WTC11 (cell line): ENCODE data around the gene PDSS2.

ENCODE experiments used
- ATF3 ChIP-seq: sonication (generic); formaldehyde crosslinking; conservative IDR thresholded peaks from 2 replicates; pipeline ENCODE4 v1.8.1; 2022; ENCODE audit warnings: mild to moderate bottlenecking, missing genetic modification reagents
- FOXP4 ChIP-seq: sonication (generic); formaldehyde crosslinking; IDR thresholded peaks from 2 replicates; pipeline ENCODE4 v1.8.0; 2022; ENCODE audit warnings: mild to moderate bottlenecking, missing genetic modification reagents
- KAT7 ChIP-seq: sonication (generic); formaldehyde crosslinking; IDR thresholded peaks from 2 replicates; pipeline ENCODE4 v1.8.1; 2023; ENCODE audit warnings: missing genetic modification reagents, mild to moderate bottlenecking, borderline replicate concordance
- MXD4 ChIP-seq: fragments of 250-450 bp; sonication (Bioruptor Pico); IDR thresholded peaks from 2 replicates; pipeline ENCODE4 v1.8.0; 2021; ENCODE audit warnings: mild to moderate bottlenecking, moderate library complexity, borderline replicate concordance
- SP1 ChIP-seq: sonication (generic); formaldehyde crosslinking; conservative IDR thresholded peaks from 2 replicates; pipeline ENCODE4 v1.8.1; 2022; ENCODE audit warnings: missing genetic modification reagents
- TF ChIP-seq, protein P1 (sequence below): fragments of 200-600 bp; IDR thresholded peaks from 2 replicates; pipeline ENCODE4 v1.8.0; 2022; ENCODE audit warnings: antibody characterized with exemption

DNA sequence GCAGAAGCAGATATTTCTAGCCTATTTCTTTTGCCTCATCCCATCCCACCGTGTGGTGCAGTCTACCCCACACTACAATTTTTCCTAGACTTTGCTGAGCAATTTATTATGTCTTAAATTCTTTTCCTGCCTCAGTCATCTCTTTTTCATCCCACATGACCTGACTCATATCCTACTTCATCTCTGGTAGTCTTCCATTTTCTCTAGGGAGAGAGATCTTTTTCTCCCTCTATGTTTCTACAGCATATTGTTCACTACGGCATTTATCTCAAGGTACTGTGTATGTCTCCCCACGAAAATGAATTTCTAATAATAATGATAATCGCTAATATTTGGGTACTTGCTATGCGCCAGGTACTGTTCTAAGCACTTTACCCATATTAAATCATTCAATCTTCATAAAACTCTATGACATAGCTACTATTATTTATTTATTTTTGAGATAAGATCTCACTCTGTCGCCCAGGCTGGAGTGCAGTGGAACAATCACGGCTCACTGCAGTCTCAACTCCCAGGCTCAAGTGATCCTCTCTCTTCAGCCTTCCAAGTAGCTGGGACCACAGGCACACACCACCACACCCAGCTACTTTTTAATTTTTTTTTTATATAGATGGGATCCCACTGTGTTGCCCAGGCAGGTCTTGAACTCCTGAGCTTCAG lies 15.6 kb downstream of the PDSS2 start:
- TF ChIP-seq, protein P1, sequence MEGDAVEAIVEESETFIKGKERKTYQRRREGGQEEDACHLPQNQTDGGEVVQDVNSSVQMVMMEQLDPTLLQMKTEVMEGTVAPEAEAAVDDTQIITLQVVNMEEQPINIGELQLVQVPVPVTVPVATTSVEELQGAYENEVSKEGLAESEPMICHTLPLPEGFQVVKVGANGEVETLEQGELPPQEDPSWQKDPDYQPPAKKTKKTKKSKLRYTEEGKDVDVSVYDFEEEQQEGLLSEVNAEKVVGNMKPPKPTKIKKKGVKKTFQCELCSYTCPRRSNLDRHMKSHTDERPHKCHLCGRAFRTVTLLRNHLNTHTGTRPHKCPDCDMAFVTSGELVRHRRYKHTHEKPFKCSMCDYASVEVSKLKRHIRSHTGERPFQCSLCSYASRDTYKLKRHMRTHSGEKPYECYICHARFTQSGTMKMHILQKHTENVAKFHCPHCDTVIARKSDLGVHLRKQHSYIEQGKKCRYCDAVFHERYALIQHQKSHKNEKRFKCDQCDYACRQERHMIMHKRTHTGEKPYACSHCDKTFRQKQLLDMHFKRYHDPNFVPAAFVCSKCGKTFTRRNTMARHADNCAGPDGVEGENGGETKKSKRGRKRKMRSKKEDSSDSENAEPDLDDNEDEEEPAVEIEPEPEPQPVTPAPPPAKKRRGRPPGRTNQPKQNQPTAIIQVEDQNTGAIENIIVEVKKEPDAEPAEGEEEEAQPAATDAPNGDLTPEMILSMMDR, result no peak
- TF ChIP-seq FOXP4 (CRISPR knock-in tag) (no peak), SP1 (CRISPR knock-in tag) (no peak), KAT7 (CRISPR knock-in tag) (no peak), ATF3 (CRISPR knock-in tag) (no peak), MXD4 (no peak)
